Liver (tissue), 9 donors: ENCODE measurements around the gene STX19. TPM values are rescaled to one million over a fixed set of nuclear protein-coding genes. Genes with fewer than 3 reads are reported as not detected.

Experiments used
- DNase-seq: peaks from one replicate; pipeline ENCODE4 v3.0.0-alpha.2; 2017; ENCODE audit warnings: low spot score
- H3K27ac ChIP-seq, 2 donors: one replicate each; pipeline ENCODE4 v1.7.0; 2013; ENCODE audit warnings: inconsistent platforms in 2 of 2, low read length in 2 of 2, control low read depth in 1 of 2, low read depth in 1 of 2, mild to moderate bottlenecking in 1 of 2
- H3K27me3 ChIP-seq, 4 donors: one replicate each; pipeline versions ENCODE4 v1.6.1 to v1.7.0; 2013; ENCODE audit warnings: low read length in 3 of 4, inconsistent platforms in 1 of 4, mild to moderate bottlenecking in 1 of 4, moderate library complexity in 1 of 4; ENCODE audit not compliant: control insufficient read depth in 4 of 4, insufficient read depth in 4 of 4
- H3K36me3 ChIP-seq, 4 donors: one replicate each; pipeline versions ENCODE4 v1.6.1 to v1.7.0; 2013; ENCODE audit warnings: low read length in 3 of 4, mild to moderate bottlenecking in 3 of 4, low read depth in 1 of 4, moderate library complexity in 1 of 4; ENCODE audit not compliant: control insufficient read depth in 4 of 4, insufficient read depth in 3 of 4
- H3K4me1 ChIP-seq, 4 donors: one replicate each; pipeline versions ENCODE4 v1.6.1 to v1.7.0; 2013; ENCODE audit warnings: low read length in 3 of 4, mild to moderate bottlenecking in 3 of 4, moderate library complexity in 1 of 4; ENCODE audit not compliant: control insufficient read depth in 4 of 4, insufficient read depth in 4 of 4
- H3K4me3 ChIP-seq, 3 donors: one replicate each; pipeline versions ENCODE4 v1.6.1 to v1.7.0; 2013; ENCODE audit warnings: low read length in 3 of 3, control low read depth in 1 of 3, low read depth in 1 of 3, mild to moderate bottlenecking in 1 of 3
- H3K9ac ChIP-seq, 2 donors: one replicate each; pipeline ENCODE4 v1.7.0; 2013; ENCODE audit warnings: low read length in 2 of 2, mild to moderate bottlenecking in 2 of 2, moderate library complexity in 2 of 2, control low read depth in 1 of 2, low read depth in 1 of 2
- H3K9me3 ChIP-seq, 4 donors: one replicate each; pipeline versions ENCODE4 v1.6.1 to v1.7.0; 2013; ENCODE audit warnings: low read length in 3 of 4; ENCODE audit not compliant: control insufficient read depth in 4 of 4
- EGR1 ChIP-seq, 2 donors: IDR thresholded peaks; 2 replicates each; pipeline ENCODE4 v1.6.1; 2016 to 2018; ENCODE audit warnings: antibody characterized with exemption in 2 of 2, low read depth in 2 of 2
- FOXA1 ChIP-seq: IDR thresholded peaks from 2 replicates; pipeline ENCODE4 v1.6.1; 2016; ENCODE audit warnings: antibody characterized with exemption
- FOXA2 ChIP-seq: IDR thresholded peaks from 2 replicates; pipeline ENCODE4 v1.6.1; 2016; ENCODE audit warnings: antibody characterized with exemption
- GABPA ChIP-seq, 2 donors: IDR thresholded peaks in 1 of 2; conservative IDR thresholded peaks in 1 of 2; 2 replicates each; pipeline ENCODE4 v1.6.1; 2016; ENCODE audit warnings: antibody characterized with exemption in 2 of 2, mild to moderate bottlenecking in 1 of 2, moderate library complexity in 1 of 2
- HNF4A ChIP-seq, 2 donors: conservative IDR thresholded peaks; 2 replicates each; pipeline ENCODE4 v1.6.1; 2016; ENCODE audit warnings: antibody characterized with exemption in 2 of 2, mild to moderate bottlenecking in 2 of 2
- HNF4G ChIP-seq: IDR thresholded peaks from 2 replicates; pipeline ENCODE4 v1.6.1; 2016; ENCODE audit warnings: antibody characterized with exemption
- JUND ChIP-seq, 2 donors: IDR thresholded peaks; 2 replicates each; pipeline ENCODE4 v1.6.1; 2016; ENCODE audit warnings: antibody characterized with exemption in 2 of 2
- MAX ChIP-seq: IDR thresholded peaks from 2 replicates; pipeline ENCODE4 v1.6.1; 2016; ENCODE audit warnings: antibody characterized with exemption
- NR2F2 ChIP-seq: IDR thresholded peaks from 2 replicates; pipeline ENCODE4 v1.6.1; 2016; ENCODE audit warnings: antibody characterized with exemption
- RAD21 ChIP-seq, 2 donors: IDR thresholded peaks; 2 replicates each; pipeline ENCODE4 v1.6.1; 2016; ENCODE audit warnings: antibody characterized with exemption in 2 of 2, mild to moderate bottlenecking in 2 of 2
- RXRA ChIP-seq, 2 donors: IDR thresholded peaks; 2 replicates each; pipeline ENCODE4 v1.6.1; 2017 to 2018; ENCODE audit warnings: antibody characterized with exemption in 2 of 2, mild to moderate bottlenecking in 1 of 2
- SP1 ChIP-seq: IDR thresholded peaks from 2 replicates; pipeline ENCODE4 v1.6.1; 2018; ENCODE audit warnings: antibody characterized with exemption, mild to moderate bottlenecking
- TAF1 ChIP-seq: conservative IDR thresholded peaks from 2 replicates; pipeline ENCODE4 v1.6.1; 2016; ENCODE audit warnings: antibody characterized with exemption, mild to moderate bottlenecking
- YY1 ChIP-seq: IDR thresholded peaks from 2 replicates; pipeline ENCODE4 v1.6.1; 2016; ENCODE audit warnings: antibody characterized with exemption, mild to moderate bottlenecking
- WGBS: extraction: QIAGEN DNeasy Blood & Tissue Kit; methylation state at CpG from one replicate; pipeline ENCODE4 v1.1.7; 2013; 5-methylcytosine and 5-hydroxymethylcytosine counted together
- polyA plus RNA-seq, 2 donors: library from polyadenylated mRNA; stranded (reverse) in 1 of 2; unstranded in 1 of 2; fragments of 200-250 nt in 1 of 2; fragments of >200 nt in 1 of 2; fragmentation: Nextera tagmentation in 1 of 2; extraction: Ambion mirVana in 1 of 2; gene quantifications; one replicate each; pipeline versions ENCODE4 v1.2.1 to v1.2.3, GENCODE V29; 2013 to 2015
- total RNA-seq, 2 donors: library from RNA; depleted of rRNA; stranded (reverse); fragments of >200 nt; gene quantifications; one replicate each; pipeline ENCODE4 v1.2.3, GENCODE V29; 2014
- TF ChIP-seq, protein P1 (sequence below): fragments of 150-350 bp; IDR thresholded peaks from 2 replicates; pipeline ENCODE4 v1.5.1; 2017; ENCODE audit warnings: improper control_type of control experiment, low read depth, low read length; ENCODE audit not compliant: missing input control
- TF ChIP-seq, protein P2 (sequence below): IDR thresholded peaks from 2 replicates; pipeline ENCODE4 v1.6.1; 2016; ENCODE audit warnings: antibody characterized with exemption, mild to moderate bottlenecking
- TF ChIP-seq, protein P3 (sequence below): IDR thresholded peaks from 2 replicates; pipeline ENCODE4 v1.6.1; 2016; ENCODE audit warnings: antibody characterized with exemption
- TF ChIP-seq, protein P4 (sequence below): IDR thresholded peaks from 2 replicates; pipeline ENCODE4 v1.6.1; 2016; ENCODE audit warnings: antibody characterized with exemption
- donor health status: healthy.
- donor health status: healthy.
- donor health status: healthy.
- donor health status: healthy.
- donor health status: healthy.

The STX19 gene
- total and polyA plus RNA-seq, 4 donors: 0.18 TPM; not detected in 3

GRCh38 chr3:93994056-93994455 lies 34.3 kb downstream of the STX19 start:
- no peak for DNase-seq
- no peaks in the 10 kb centered on the region for H3K27me3 ChIP-seq
- no peaks in the 10 kb centered on the region for H3K4me1 ChIP-seq
- no peak overlapping the region for H3K27ac ChIP-seq
- 82% methylated on average over 3 of the region's 3 CpGs for WGBS
- H3K9ac ChIP-seq: no peak overlapping the region
- TF ChIP-seq FOXA1: no peak
- no peak for TF ChIP-seq RXRA (IDR thresholded peaks at IDR 0.05)
- TF ChIP-seq, protein P1, sequence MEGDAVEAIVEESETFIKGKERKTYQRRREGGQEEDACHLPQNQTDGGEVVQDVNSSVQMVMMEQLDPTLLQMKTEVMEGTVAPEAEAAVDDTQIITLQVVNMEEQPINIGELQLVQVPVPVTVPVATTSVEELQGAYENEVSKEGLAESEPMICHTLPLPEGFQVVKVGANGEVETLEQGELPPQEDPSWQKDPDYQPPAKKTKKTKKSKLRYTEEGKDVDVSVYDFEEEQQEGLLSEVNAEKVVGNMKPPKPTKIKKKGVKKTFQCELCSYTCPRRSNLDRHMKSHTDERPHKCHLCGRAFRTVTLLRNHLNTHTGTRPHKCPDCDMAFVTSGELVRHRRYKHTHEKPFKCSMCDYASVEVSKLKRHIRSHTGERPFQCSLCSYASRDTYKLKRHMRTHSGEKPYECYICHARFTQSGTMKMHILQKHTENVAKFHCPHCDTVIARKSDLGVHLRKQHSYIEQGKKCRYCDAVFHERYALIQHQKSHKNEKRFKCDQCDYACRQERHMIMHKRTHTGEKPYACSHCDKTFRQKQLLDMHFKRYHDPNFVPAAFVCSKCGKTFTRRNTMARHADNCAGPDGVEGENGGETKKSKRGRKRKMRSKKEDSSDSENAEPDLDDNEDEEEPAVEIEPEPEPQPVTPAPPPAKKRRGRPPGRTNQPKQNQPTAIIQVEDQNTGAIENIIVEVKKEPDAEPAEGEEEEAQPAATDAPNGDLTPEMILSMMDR: no peak
- TF ChIP-seq HNF4G: no peak
- no peak for TF ChIP-seq JUND (IDR thresholded peaks at IDR 0.05)
- no peak for TF ChIP-seq TAF1
- TF ChIP-seq YY1: no peak
- no peak for TF ChIP-seq RAD21 (IDR thresholded peaks at IDR 0.05)
- no peak for TF ChIP-seq HNF4A (conservative IDR thresholded peaks at IDR 0.05)
- no peak for TF ChIP-seq EGR1 (IDR thresholded peaks at IDR 0.05; ENCODE audit: low read depth in 2 of 2)
- TF ChIP-seq, protein P2, sequence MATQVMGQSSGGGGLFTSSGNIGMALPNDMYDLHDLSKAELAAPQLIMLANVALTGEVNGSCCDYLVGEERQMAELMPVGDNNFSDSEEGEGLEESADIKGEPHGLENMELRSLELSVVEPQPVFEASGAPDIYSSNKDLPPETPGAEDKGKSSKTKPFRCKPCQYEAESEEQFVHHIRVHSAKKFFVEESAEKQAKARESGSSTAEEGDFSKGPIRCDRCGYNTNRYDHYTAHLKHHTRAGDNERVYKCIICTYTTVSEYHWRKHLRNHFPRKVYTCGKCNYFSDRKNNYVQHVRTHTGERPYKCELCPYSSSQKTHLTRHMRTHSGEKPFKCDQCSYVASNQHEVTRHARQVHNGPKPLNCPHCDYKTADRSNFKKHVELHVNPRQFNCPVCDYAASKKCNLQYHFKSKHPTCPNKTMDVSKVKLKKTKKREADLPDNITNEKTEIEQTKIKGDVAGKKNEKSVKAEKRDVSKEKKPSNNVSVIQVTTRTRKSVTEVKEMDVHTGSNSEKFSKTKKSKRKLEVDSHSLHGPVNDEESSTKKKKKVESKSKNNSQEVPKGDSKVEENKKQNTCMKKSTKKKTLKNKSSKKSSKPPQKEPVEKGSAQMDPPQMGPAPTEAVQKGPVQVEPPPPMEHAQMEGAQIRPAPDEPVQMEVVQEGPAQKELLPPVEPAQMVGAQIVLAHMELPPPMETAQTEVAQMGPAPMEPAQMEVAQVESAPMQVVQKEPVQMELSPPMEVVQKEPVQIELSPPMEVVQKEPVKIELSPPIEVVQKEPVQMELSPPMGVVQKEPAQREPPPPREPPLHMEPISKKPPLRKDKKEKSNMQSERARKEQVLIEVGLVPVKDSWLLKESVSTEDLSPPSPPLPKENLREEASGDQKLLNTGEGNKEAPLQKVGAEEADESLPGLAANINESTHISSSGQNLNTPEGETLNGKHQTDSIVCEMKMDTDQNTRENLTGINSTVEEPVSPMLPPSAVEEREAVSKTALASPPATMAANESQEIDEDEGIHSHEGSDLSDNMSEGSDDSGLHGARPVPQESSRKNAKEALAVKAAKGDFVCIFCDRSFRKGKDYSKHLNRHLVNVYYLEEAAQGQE: no peak
- TF ChIP-seq FOXA2: no peak
- no peak for TF ChIP-seq MAX
- no peak for TF ChIP-seq NR2F2
- TF ChIP-seq, protein P3, sequence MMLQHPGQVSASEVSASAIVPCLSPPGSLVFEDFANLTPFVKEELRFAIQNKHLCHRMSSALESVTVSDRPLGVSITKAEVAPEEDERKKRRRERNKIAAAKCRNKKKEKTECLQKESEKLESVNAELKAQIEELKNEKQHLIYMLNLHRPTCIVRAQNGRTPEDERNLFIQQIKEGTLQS: no peak
- TF ChIP-seq, protein P4, sequence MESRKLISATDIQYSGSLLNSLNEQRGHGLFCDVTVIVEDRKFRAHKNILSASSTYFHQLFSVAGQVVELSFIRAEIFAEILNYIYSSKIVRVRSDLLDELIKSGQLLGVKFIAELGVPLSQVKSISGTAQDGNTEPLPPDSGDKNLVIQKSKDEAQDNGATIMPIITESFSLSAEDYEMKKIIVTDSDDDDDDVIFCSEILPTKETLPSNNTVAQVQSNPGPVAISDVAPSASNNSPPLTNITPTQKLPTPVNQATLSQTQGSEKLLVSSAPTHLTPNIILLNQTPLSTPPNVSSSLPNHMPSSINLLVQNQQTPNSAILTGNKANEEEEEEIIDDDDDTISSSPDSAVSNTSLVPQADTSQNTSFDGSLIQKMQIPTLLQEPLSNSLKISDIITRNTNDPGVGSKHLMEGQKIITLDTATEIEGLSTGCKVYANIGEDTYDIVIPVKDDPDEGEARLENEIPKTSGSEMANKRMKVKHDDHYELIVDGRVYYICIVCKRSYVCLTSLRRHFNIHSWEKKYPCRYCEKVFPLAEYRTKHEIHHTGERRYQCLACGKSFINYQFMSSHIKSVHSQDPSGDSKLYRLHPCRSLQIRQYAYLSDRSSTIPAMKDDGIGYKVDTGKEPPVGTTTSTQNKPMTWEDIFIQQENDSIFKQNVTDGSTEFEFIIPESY: no peak
- TF ChIP-seq SP1: no peak
- no peak overlapping the region for H3K4me3 ChIP-seq
- H3K9me3 ChIP-seq: no peaks in the 10 kb centered on the region
- no peaks in the 10 kb centered on the region for H3K36me3 ChIP-seq

DNA sequence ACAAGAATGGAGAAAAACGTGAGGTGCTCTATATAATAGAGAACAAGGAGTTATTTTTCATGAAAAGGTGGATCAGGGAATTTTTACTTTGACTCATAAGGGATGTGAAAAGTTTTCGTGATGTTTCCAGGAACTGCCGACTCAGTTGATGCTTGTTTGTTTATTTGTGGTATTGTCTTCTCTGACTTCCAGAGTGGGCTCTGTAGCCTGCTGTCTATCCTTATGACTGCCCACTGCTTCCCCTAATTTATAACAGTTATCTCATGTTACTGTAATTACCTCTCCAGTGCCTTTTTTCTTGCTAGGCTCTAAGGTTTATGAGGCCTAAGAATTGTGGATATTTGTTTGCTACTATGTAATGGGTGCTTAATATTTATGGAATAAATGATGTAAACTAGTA lies 36.2 kb downstream of the STX19 start:
- H3K27me3 ChIP-seq: no peaks in the 10 kb centered on the region
- no peaks in the 10 kb centered on the region for H3K9me3 ChIP-seq
- no peaks in the 10 kb centered on the region for H3K4me1 ChIP-seq
- H3K9ac ChIP-seq: no peak overlapping the region
- no peak for TF ChIP-seq YY1
- no peak for TF ChIP-seq JUND (IDR thresholded peaks at IDR 0.05)
- TF ChIP-seq HNF4G: no peak
- TF ChIP-seq GABPA (IDR thresholded peaks at IDR 0.05 in 1 of 2, conservative IDR thresholded peaks at IDR 0.05 in 1 of 2): no peak
- TF ChIP-seq RAD21 (IDR thresholded peaks at IDR 0.05): no peak
- TF ChIP-seq RXRA (IDR thresholded peaks at IDR 0.05): no peak
- no peak for TF ChIP-seq SP1
- no peak for TF ChIP-seq EGR1 (IDR thresholded peaks at IDR 0.05; ENCODE audit: low read depth in 2 of 2)
- no peak for TF ChIP-seq NR2F2
- TF ChIP-seq, protein P1: no peak
- TF ChIP-seq HNF4A (conservative IDR thresholded peaks at IDR 0.05): no peak
- TF ChIP-seq, protein P4: no peak
- no peak overlapping the region for H3K4me3 ChIP-seq
- H3K27ac ChIP-seq: no peak overlapping the region
- H3K36me3 ChIP-seq: no peaks in the 10 kb centered on the region
- no peak for DNase-seq
- WGBS: 90% methylated on average over 3 of the region's 3 CpGs
